Testis (tissue), 3 donors: ENCODE data around the gene WDR11. TPM values are rescaled to one million over a fixed set of nuclear protein-coding genes. Genes with fewer than 3 reads are reported as not detected.

ENCODE experiments used
- DNase-seq: peaks from one replicate; pipeline ENCODE4 v3.0.0-alpha.2; 2019
- H3K27ac ChIP-seq, 2 donors: fragments of 200-600 bp; sonication (generic); one replicate each; pipeline ENCODE4 v1.5.1; 2019
- H3K27me3 ChIP-seq: fragments of 200-600 bp; sonication (generic); one replicate; pipeline ENCODE4 v1.5.1; 2019
- H3K36me3 ChIP-seq: fragments of 200-600 bp; sonication (generic); one replicate; pipeline ENCODE4 v1.5.1; 2017; ENCODE audit warnings: low read depth; ENCODE audit errors: missing control alignments
- H3K4me1 ChIP-seq: fragments of 200-600 bp; sonication (generic); one replicate; pipeline ENCODE4 v1.5.1; 2019
- H3K4me3 ChIP-seq, 2 donors: fragments of 200-600 bp; sonication (generic); one replicate each; pipeline ENCODE4 v1.5.1; 2017 to 2019
- H3K9me3 ChIP-seq: fragments of 200-600 bp; sonication (generic); one replicate; pipeline ENCODE4 v1.5.1; 2017
- POLR2A ChIP-seq: fragments of 450-650 bp; IDR thresholded peaks from one replicate; pipeline ENCODE4 v1.6.1; 2017; ENCODE audit warnings: antibody characterized with exemption, mild to moderate bottlenecking, moderate library complexity
- WGBS, 2 donors: methylation state at CpG; one replicate each; pipeline ENCODE4 v1.1.5; 2018; 5-methylcytosine and 5-hydroxymethylcytosine counted together
- intact Hi-C: fragments of 100-400 bp; cut with DNase I; formaldehyde crosslinking; loops from one replicate; pipeline ENCODE4 v1.15.1; 2023; ENCODE audit warnings: low total_unique reads
- polyA plus RNA-seq: library from polyadenylated mRNA; stranded (reverse); fragments of 350-450 nt; fragmentation: Illumina TruSeq; extraction: RNeasy Lipid Tissue Mini Kit (QIAGEN cat#74804); gene quantifications from one replicate; pipeline ENCODE4 v1.2.3, GENCODE V29; 2014; ENCODE audit warnings: low read depth, low replicate concordance; ENCODE audit not compliant: insufficient read depth
- total RNA-seq, 2 donors: library from RNA; depleted of rRNA; stranded (reverse); fragments of >200 nt; gene quantifications; one replicate each; pipeline ENCODE4 v1.2.3, GENCODE V29; 2016
- TF ChIP-seq, protein P1 (sequence below), 3 experiments: fragments of 450-650 bp in 2 of 3; fragments of 200-600 bp in 1 of 3; sonication (generic) in 1 of 3; IDR thresholded peaks; one replicate each; pipeline ENCODE4 v1.5.1; 2016 to 2019; ENCODE audit warnings: antibody characterized with exemption in 3 of 3, mild to moderate bottlenecking in 2 of 3, moderate library complexity in 1 of 3

The WDR11 gene
- total and polyA plus RNA-seq, 3 donors from 2014 or later = 36.5 to 60.2 (median 58.7) TPM

- Histone ChIP-seq H3K36me3 (no peaks in the 10 kb centered on the region), H3K4me1 (peaks cover 5% of the 10 kb centered on the region), H3K27ac (no peak overlapping the region), H3K4me3 (no peak overlapping the region), H3K9me3 (no peaks in the 10 kb centered on the region), H3K27me3 (no peaks in the 10 kb centered on the region)
- WGBS, 2 donors = 89 to 90% methylated on average over 5 of the region's 5 CpGs
- intact Hi-C loops = no loop called here
- TF ChIP-seq, protein P1, sequence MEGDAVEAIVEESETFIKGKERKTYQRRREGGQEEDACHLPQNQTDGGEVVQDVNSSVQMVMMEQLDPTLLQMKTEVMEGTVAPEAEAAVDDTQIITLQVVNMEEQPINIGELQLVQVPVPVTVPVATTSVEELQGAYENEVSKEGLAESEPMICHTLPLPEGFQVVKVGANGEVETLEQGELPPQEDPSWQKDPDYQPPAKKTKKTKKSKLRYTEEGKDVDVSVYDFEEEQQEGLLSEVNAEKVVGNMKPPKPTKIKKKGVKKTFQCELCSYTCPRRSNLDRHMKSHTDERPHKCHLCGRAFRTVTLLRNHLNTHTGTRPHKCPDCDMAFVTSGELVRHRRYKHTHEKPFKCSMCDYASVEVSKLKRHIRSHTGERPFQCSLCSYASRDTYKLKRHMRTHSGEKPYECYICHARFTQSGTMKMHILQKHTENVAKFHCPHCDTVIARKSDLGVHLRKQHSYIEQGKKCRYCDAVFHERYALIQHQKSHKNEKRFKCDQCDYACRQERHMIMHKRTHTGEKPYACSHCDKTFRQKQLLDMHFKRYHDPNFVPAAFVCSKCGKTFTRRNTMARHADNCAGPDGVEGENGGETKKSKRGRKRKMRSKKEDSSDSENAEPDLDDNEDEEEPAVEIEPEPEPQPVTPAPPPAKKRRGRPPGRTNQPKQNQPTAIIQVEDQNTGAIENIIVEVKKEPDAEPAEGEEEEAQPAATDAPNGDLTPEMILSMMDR (IDR thresholded peaks at IDR 0.05) = no peak
- TF ChIP-seq POLR2A = no peak
- DNase-seq = no peak
Measured at GRCh38 chr10:120951288-120951687, 100.1 kb downstream of the WDR11 start.

GRCh38 chr10:120953897-120954296, 102.7 kb downstream of the WDR11 start:
- Histone ChIP-seq H3K4me1 (peaks cover 5% of the 10 kb centered on the region), H3K27me3 (no peaks in the 10 kb centered on the region), H3K4me3 (no peak overlapping the region), H3K27ac (no peak overlapping the region), H3K9me3 (no peaks in the 10 kb centered on the region), H3K36me3 (no peaks in the 10 kb centered on the region)
- intact Hi-C loops = no loop called here
- no peak for DNase-seq
- TF ChIP-seq POLR2A = no peak
- TF ChIP-seq, protein P1 (IDR thresholded peaks at IDR 0.05) = no peak
- WGBS, 2 donors = 80 to 86% methylated on average over 1 of the region's 1 CpG
